ENCODE data around the gene CMIP.

CMIP gene

DNA sequence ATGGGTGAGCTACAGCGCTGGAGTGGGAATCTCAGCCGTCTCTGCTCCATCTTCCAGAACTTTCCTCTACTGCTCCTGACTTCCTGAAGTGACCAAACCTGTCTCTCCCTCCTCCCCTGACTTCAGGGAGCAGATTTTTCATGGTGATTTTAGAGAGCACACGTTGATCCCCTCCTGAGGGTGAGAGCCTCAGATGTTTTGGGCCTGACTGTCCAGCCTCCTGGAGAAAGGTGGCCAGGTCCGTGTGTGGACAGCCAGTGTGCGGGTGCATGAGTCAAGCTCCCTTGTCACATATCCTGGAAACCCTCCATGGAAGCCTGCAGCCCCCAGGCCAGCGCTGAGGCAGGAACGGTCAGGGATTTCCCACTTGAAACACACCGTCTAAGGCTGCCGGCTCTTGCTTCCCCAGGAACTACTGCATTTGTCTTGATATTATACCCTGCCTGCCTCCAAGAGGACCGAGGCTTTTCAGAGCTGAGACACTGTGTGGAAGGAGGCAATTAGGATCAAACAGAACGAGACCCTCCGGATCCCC lies 143.1 kb downstream of the CMIP start:
- no peak for DNase-seq (ENCODE audit: low spot score)

DNA sequence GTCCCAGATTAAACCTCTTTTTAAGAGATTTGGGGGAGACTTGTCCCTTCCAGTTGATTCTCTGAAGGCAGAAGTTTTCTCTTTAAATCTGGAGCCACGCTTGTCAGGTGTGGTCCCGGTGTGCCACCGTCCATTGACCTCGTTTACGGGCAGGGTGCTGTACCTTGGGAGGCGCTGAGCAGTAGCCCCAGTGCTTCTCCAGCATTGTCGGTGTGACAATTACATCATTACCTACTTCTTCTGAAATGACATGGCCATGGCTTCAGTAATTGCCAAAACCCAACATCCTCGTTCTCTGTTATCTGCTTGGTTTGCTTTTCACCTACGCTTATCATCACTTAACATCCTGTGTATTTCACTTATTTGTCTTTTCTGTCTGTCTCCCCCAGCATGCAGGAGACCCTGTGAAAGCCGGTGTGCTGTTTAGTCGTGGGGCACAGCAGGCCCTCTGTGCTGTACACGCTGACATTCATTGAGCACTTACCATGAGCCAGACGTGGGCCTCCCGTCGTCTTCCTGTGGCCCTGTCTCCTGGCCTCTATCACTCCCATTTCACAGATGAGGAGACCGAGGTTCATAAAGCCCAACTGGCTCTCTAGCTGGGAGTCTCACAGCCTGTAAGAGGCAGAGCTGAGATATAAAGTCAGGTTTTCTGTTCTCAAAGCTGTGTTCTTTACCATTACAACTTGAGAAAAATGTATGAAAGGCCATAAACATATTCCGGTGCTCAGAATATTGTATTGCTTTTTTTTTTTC lies 143.9 kb downstream of the CMIP start:
- no peak for DNase-seq (ENCODE audit: low spot score)

DNA sequence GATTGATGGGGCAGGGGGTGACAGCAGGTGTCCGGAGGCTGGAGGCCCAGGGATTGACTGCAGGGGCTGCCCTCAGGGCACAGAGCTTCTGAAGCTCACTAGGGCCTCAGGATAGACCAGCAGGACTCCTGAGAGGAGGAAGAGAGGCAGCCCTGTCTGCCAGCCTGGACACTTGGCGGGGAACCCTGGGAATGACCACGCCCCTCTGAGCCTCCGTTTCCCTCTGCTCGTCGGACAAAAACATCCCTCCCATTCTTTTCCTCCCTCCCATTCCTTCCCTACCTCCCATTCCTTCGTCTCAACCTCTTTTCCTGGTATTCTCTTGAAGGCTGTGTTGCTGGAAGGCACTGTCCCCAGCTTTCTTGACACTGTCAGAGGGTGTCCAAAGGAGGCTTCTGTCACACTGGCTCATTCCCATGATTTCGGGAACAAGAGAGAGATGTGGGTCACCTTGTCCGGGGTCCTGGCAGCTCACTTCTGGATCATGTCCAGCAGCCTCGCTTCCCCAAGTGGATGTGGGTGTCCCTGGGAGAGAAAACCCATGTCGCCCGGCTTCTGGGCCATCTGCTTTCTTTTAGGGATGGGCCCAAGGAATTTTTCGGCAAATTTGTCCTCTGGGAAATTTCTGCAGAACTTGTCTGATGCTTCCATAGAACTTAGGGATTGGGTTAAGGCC lies 145.5 kb downstream of the CMIP start:
- no peak for DNase-seq (ENCODE audit: low spot score)

- no peak for DNase-seq (ENCODE audit: low spot score)
Measured at GRCh38 chr16:81590714-81591544, 146.3 kb downstream of the CMIP start.

DNA sequence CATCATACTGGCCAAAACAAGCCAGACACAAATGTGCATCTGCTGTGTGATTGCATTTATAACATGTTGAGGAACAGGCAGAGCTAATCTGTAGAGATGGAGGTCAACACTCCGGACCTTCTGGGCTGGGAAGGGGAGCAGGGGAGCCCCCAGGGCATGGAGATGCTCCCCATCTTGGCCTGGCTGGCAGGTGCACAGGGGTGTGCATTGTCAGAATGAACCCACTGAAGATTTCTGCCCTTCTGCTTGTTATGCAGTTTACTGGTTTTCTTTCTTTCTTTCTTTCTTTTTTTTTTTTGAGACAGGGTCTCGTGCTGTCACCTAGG lies 146.9 kb downstream of the CMIP start:
- no peak for DNase-seq (ENCODE audit: low spot score)

GRCh38 chr16:81592353-81592866 lies 147.8 kb downstream of the CMIP start:
- DNase-seq (ENCODE audit: low spot score), result no peak

DNA sequence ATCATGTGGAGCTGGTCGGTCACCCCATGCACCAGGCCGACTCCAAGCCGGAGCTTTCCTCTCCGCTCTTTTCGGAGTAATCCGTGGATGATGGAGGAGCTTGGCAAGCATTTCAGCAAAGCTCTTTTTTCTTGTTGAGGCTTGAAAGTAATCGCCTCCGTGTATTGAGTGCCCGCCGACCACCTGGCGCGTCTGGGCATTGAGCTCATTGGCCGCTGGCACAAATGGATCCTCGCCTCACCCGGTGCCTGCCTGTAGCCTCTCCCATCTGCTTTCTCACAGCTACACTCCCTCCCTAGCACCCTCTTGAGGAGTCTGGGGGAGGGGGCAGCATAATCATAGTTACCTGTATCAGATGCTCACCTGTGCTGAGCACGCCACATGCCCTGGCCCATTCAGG lies 148.9 kb downstream of the CMIP start:
- peak; percentile 71 for DNase-seq (ENCODE audit: low spot score)

DNA sequence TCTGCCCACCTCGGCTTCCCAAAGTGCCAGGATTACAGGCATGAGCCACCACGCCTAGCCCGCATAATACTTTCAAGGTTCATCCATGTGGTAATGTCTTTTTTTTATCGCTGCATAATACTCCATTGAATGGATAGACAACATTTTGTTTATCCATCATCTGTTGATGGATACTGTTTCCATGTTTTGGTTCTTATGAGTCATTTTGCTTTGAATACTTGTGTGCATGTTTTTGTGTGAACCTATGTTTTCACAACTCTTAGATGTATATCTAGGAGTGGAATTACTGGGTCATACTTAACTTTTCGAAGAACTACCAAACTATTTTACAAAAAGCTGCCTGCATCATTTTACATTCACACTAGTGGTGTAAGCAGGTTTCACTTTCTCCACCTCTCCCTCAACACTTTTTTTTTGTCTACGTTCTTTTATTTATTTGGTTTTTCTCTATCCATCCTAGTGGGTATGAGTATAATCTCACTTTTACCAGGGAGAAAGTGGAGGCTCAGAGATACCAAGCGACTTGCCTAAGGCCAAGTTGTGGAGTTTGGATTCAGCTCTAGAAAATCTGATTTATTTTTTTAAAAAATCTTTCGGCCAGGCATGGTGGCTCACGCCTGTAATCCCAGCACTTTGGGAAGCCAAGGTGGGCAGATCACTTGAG lies 151.2 kb downstream of the CMIP start:
- no peak for DNase-seq (ENCODE audit: low spot score)

DNA sequence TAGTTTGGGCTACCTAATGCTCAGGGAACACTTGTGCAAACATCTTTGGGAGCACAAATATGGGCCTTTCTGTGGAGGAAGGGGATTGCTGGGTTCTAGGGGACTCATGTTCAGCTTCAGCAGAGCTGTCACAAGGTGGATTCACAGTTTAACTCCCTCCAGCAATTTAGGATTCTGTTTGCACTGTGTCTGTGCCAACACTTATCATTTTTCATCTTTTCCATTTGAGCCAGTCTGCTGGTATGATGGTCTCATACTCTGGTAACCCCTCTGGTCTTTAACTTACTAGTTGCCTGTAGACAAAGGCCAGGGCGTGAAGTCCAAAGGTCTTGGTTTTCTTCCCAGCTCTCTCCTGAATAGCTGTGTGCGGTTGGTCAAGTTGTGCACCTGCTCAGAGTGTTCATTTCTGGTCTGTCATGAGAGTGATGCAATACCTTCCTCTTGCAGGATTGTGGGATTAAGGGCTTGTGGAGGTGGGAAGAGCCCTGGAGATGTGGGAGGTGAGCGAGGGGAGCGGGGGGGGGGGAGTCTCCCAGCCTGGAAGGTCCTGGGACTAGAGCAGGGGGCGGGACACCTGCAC lies 152.6 kb downstream of the CMIP start:
- no peak for DNase-seq (ENCODE audit: low spot score)

DNA sequence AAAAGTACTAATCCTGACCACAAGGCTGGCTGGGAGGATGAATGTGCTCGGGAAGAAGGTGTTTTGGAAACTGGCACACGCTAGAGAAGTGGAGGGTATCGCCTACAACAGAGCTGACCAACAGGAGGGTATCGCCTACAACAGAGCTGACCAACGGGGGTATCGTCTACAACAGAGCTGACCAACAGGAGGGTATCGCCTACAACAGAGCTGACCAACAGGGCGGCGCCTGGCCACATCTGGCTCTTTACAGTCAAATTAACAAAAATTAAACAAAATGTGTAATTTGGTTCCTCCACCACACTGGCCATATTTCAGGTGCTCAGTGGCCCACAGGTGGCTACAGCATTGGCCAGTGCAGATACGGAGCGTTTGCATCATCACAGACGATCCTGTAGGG lies 153.5 kb downstream of the CMIP start:
- DNase-seq (ENCODE audit: low spot score), result no peak

DNA sequence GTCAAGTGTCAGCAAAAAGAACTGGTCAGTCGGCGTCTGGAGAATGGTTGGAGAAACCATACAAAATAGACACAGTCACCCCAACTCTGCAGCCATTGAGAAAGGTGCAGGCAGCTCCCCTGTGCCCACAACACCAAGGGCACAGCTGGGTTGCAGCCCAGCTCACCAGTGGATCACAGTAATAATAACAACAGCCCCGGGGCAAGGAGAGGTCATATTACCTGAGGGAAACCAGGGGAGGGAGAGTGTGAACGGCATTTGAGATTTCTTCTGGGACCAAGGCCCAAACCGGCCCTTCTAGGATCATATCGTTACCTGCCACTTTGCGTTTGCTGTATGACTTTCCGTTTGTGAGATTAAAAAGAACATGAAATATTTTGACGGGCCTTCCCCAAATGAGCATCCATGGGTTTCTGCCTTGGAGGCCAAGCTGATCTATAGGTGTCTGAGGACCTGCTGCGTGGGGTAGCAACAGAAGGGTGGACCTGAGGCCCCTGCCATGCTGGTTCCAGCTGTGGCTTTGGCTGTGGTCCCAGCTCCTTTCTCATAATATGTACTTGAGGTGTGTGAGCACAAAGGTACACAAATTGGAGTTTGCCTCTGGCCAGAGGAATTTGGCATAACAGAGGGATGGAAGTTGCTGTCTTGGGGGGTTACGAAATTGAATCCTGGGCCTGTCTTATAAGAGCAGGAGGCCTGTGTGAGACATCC lies 154.6 kb downstream of the CMIP start:
- DNase-seq (ENCODE audit: low spot score), result no peak

DNA sequence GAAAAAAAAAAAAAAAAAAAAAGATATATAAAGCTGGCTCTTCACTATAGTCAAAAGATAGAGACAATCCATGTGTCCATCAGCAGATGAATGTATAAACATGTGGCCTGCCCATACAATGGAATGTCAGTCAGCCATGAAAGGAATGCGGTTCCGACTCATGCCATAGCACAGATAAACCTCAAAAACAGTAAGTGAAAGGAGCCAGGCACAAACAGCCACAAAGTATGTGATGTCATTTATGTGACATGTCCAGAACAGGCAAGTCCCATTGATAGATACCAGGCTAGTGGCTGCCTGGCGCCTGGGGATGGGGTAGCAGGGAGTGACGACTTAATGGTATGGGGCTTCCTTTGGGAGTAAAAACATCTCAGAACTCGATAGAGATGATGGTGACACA lies 155.7 kb downstream of the CMIP start:
- DNase-seq (ENCODE audit: low spot score), result no peak

GRCh38 chr16:81601008-81601428 lies 156.4 kb downstream of the CMIP start:
- DNase-seq (ENCODE audit: low spot score), result no peak

- DNase-seq (ENCODE audit: low spot score), result no peak
Measured at GRCh38 chr16:81601601-81602255, 157.1 kb downstream of the CMIP start.

GRCh38 chr16:81602256-81602776 lies 157.7 kb downstream of the CMIP start:
- no peak for DNase-seq (ENCODE audit: low spot score)

GRCh38 chr16:81602792-81603191 lies 158.2 kb downstream of the CMIP start:
- DNase-seq (ENCODE audit: low spot score), result no peak

DNA sequence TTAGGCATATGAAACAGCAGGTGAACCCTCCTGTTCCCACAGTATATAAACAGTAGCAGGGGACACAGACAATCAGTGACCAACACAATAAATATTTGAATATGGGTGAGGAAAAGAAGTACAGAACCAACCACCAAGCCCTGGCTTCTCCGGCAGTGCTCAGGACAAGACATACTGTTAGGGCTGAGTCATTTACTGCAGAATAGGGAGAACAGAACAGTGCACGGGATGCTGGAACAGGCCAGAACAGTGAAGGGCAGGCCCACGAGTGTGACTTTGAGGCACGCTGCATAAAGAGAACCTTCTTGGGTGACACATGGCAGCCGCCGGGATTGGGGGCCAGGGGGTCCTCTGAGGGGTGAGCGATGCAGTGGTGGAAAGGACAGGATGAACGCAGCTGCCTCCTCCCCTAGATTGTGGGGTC lies 160.4 kb downstream of the CMIP start:
- DNase-seq (ENCODE audit: low spot score), result no peak

- DNase-seq (ENCODE audit: low spot score), result no peak
Measured at GRCh38 chr16:81606039-81606438, 161.4 kb downstream of the CMIP start.

- no peak for DNase-seq (ENCODE audit: low spot score)
Measured at GRCh38 chr16:81607006-81607405, 162.4 kb downstream of the CMIP start.

All from cerebellar cortex (tissue), 1 donor.